Stomach smooth muscle (tissue), 2 donors: Measurements from ENCODE around the gene ZC3HAV1L.
"Not testable (repeated sequence)": the region's sequence is repeated elsewhere in the genome, so short reads cannot be mapped to it uniquely, and the experiment has no call there.

Experiments used
- H3K27ac ChIP-seq: one replicate; pipeline ENCODE4 v1.7.0; 2013; ENCODE audit warnings: mild to moderate bottlenecking, low read length, inconsistent platforms
- H3K27me3 ChIP-seq, 2 donors: one replicate each; pipeline ENCODE4 v1.7.0; 2013; ENCODE audit warnings: low read length in 2 of 2; ENCODE audit not compliant: insufficient read depth in 2 of 2, control insufficient read depth in 1 of 2
- H3K36me3 ChIP-seq, 2 donors: one replicate each; pipeline ENCODE4 v1.7.0; 2013; ENCODE audit warnings: low read length in 2 of 2; ENCODE audit not compliant: control insufficient read depth in 2 of 2, insufficient read depth in 2 of 2
- H3K4me1 ChIP-seq: one replicate; pipeline ENCODE4 v1.7.0; 2013; ENCODE audit warnings: low read length; ENCODE audit not compliant: control insufficient read depth, insufficient read depth
- H3K4me3 ChIP-seq, 2 donors: one replicate each; pipeline ENCODE4 v1.7.0; 2013; ENCODE audit warnings: low read length in 2 of 2
- H3K9ac ChIP-seq, 2 donors: one replicate each; pipeline ENCODE4 v1.7.0; 2013; ENCODE audit warnings: low read length in 2 of 2, mild to moderate bottlenecking in 1 of 2
- H3K9me3 ChIP-seq, 2 donors: one replicate each; pipeline ENCODE4 v1.7.0; 2013; ENCODE audit warnings: low read length in 2 of 2; ENCODE audit not compliant: control insufficient read depth in 2 of 2
- donor health status: healthy.
- donor health status: Pancreatic carcinoma.

The ZC3HAV1L gene

DNA sequence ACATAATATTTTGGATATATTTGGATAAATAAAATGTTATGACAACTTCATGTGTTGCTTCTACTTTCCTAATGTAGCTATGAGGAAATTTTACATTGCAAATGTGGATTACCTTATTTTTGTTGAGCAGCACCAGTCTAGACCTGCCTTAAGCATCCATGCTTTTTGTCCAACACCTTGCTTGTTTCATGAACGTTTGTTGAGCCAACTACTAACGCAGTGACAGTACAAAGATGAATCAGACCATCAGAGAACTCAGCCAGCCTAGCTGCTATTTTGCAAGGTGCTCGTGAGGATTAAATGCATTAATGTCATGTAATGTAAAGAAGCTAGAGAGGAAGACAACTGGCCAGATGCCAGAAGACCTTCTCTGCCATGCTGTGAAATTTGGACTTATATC lies 1.1 kb upstream of the ZC3HAV1L start:
- Histone ChIP-seq H3K36me3 (peaks cover 2 to 8% of the 10 kb centered on the region in 2 donors), H3K4me3 (no peak overlapping the region), H3K27me3 (no peaks in the 10 kb centered on the region), H3K9ac (no peak overlapping the region), H3K9me3 (no peaks in the 10 kb centered on the region), H3K4me1 (peaks cover 19% of the 10 kb centered on the region), H3K27ac (no peak overlapping the region)

DNA sequence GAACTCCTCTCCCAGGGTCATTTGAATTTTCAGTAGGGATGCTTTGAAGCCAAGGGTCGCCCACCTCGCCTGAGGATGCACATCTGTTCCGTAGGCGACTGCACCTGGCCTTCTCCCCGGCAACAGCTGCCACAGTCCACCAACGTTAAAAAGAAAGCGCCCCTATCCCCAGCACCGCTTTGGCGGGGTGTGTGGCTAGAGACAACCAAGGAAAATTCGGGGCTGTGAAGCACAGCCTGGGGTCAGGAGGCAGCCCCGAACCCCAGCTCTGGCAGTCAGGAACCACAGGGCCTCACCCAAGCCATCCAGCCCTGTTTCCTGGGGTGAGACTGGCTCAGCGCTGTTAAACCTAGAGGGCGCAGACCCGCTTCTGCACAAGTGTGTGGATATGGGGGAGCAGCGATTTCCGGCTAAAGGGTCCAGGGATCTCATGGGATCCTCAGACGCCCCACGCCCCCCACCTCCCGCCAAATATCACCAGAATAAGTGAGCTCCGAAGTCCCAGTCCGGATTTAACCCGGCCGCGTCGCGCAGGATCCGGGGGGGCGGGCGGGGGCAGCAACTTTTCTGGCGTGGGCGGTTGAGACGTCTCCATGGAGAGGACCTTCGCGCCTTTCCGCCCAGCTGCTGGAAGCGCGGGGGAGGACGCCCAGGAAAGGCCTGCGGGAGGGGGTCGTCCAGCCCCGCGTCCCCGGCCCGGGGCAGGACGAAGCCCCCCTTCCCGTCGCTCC lies 822 bp downstream of the ZC3HAV1L start:
- H3K27me3 ChIP-seq = no peaks in the 10 kb centered on the region
- no peaks in the 10 kb centered on the region for H3K9me3 ChIP-seq
- H3K4me1 ChIP-seq = peaks cover 19% of the 10 kb centered on the region
- H3K4me3 ChIP-seq = peak overlapping the region; percentile 69 to 82
- H3K36me3 ChIP-seq = peaks cover 2 to 8% of the 10 kb centered on the region in 2 donors
- H3K9ac ChIP-seq = peak overlapping the region; percentile 62 to 67
- H3K27ac ChIP-seq = no peak overlapping the region

DNA sequence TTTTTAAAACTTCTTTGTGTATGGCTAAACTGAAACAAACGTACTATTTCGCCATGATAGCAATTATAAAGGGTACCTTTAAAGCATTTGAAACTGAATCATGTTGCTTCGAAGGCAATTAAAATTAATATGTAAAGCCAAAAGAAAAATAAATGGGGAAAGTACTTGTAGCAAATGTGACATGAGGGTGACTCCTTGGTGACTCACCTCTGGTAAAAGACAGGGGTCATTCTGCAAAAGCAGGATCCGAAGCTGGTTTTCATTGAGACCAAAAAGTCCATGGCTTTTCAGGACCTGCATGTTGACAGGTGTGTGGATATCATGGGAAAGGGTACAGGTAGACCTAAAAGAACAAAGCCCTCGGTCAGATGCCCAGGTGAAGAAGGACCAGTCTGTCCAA lies 1.5 kb downstream of the ZC3HAV1L start:
- Histone ChIP-seq H3K27ac (no peak overlapping the region), H3K36me3 (peaks cover 4 to 12% of the 10 kb centered on the region in 2 donors), H3K4me3 (peak overlapping the region; percentile 47 to 82), H3K27me3 (no peaks in the 10 kb centered on the region), H3K4me1 (peaks cover 19% of the 10 kb centered on the region), H3K9me3 (no peaks in the 10 kb centered on the region), H3K9ac (peak overlapping the region in 1 of 2 donors; percentile 41)

DNA sequence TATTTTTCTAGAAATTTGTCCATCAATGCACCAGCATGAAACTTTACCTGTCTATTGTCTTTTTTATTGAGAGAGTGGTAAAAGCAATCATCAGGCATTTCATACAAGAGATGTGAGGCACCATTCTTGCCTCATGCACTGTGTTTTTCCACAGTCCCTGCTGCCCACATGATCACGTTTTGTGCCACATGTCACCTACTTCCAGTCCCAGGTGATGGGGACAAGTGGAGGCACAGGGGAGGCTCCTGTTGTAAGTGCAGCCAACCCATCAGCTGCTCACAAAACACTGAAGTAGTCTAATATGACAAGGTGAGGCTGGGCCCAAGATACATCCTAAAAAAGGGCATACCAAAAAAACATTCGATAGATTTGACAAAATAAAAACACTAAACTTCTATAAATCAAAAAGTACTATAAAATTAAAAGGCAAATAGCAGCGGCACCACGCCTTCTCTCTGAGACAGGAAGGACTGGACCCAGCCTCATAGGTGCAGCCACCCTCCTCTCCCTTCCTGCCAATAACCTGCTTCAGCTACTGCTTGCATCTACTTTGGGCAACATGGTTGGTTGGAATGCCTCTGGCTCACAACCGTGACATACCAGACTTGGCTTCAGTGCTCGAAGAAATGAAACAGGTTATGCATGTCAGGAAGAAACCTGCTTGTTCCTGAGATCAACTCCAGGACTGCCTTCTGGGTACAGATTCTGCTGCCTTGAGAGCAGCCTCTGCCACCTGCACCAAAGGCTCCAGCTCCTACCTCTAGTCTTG lies 2.3 kb downstream of the ZC3HAV1L start:
- Histone ChIP-seq H3K27ac (no peak overlapping the region), H3K27me3 (no peaks in the 10 kb centered on the region), H3K4me1 (peaks cover 19% of the 10 kb centered on the region), H3K9me3 (no peaks in the 10 kb centered on the region), H3K36me3 (peaks cover 9 to 15% of the 10 kb centered on the region in 2 donors), H3K4me3 (no peak overlapping the region), H3K9ac (no peak overlapping the region)

DNA sequence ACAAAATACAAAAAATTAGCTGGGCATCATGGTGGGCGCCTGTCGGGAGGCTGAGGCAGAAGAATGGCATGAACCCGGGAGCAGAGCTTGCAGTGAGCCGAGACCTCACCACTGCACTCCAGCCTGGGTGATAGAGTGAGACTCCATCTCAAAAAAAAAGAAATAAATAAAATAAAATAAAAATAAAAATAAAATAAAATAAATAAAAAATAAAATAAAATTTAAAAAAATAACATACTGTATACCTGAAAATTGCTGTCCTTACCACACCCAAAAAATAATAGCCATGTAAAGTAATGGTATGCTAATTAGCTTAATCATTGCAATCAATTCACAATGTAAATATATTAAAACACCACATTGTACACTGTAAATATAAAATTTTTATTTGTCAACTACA lies 3.4 kb downstream of the ZC3HAV1L start:
- no peaks in the 10 kb centered on the region for H3K9me3 ChIP-seq
- no peak overlapping the region for H3K27ac ChIP-seq
- H3K27me3 ChIP-seq = no peaks in the 10 kb centered on the region
- H3K4me1 ChIP-seq = peaks cover 19% of the 10 kb centered on the region
- H3K9ac ChIP-seq = no peak overlapping the region
- H3K36me3 ChIP-seq = peaks cover 9 to 17% of the 10 kb centered on the region in 2 donors
- H3K4me3 ChIP-seq = no peak overlapping the region

DNA sequence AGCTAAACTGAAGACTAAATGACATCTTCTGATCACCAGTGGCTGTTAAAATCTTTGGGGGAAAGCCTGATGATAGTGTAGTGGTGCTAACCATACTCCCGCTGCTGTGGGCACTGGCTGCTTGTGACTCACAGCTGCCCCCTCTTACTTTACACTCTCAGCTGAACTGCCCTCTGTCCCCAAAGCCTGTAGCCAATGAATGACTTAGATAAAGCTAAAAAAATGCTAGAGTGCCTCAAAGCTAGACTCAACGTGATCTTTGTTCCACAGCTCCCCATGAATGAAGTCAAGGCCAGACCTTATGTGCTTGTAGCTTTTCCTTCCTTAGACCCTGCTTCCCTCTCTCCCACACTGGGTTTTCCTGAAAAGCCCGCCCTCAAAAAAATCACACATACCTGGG lies 6.5 kb downstream of the ZC3HAV1L start:
- Histone ChIP-seq H3K27ac (no peak overlapping the region), H3K9me3 (no peaks in the 10 kb centered on the region), H3K36me3 (peaks cover 20 to 33% of the 10 kb centered on the region in 2 donors), H3K4me1 (peaks cover 4% of the 10 kb centered on the region), H3K9ac (no peak overlapping the region), H3K27me3 (no peaks in the 10 kb centered on the region), H3K4me3 (no peak overlapping the region)

DNA sequence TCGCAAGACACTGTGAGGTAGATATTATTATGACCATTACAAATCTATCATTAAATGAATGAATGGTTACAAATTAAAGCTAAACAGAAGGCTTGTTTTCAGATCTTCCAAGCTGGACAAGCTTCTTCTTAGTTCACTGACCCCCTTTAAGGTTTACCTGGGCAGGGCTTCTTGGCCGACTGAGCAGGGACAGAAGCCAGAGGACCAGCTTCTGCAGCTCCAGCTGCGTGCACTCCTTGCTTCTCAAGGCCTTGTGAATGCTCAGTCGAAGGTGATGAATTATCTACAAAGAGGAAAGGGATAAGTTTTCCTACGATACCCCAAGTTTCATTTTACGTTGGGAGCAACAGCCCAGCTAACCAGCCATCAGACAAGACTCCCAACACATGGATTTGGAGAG lies 9.3 kb downstream of the ZC3HAV1L start:
- H3K9ac ChIP-seq = no peak overlapping the region
- peaks cover 26 to 30% of the 10 kb centered on the region in 2 donors for H3K36me3 ChIP-seq
- no peak overlapping the region for H3K4me3 ChIP-seq
- no peaks in the 10 kb centered on the region for H3K27me3 ChIP-seq
- no peaks in the 10 kb centered on the region for H3K9me3 ChIP-seq
- H3K27ac ChIP-seq = no peak overlapping the region
- no peaks in the 10 kb centered on the region for H3K4me1 ChIP-seq

DNA sequence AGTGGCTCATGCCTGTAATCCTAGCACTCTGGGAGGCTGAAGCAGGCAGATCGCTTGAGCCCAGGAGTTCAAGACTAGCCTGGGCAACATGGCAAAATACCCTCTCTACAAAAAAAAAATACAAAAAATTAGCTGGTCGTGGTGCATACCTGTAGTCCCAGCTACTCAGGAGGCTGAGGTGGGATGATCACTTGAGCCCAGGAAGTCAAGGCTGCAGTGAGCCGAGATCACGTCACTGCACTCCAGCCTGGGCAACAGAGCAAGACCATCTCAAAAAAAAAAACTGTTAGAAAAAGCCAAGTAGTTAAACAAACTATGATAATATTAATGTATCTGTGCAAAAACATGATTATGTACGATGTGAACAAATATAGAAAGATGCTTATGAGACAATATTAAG lies 10.0 kb downstream of the ZC3HAV1L start:
- not testable (repeated sequence) for H3K4me1 ChIP-seq, H3K9ac ChIP-seq, H3K4me3 ChIP-seq, H3K9me3 ChIP-seq, H3K27ac ChIP-seq, H3K27me3 ChIP-seq
- peaks cover 26 to 30% of the 10 kb centered on the region in 2 donors for H3K36me3 ChIP-seq

DNA sequence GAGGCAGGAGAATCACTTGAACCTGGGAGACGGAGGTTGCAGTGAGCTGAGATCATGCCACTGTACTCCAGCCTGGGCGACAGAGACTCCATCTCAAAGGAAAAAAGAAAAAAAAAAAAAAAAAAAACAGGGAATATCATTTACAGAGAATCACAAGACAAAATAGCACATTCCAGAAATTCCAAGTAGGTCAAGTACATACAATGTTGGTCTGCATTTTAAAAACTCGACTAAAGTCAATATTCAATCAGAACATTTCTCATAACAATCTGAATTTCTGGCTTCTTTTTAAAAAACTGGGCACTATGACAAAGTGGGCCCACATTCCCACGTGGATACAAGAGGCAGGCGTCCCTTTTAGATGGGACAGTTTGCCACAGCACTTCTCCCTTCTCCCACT lies 12.8 kb downstream of the ZC3HAV1L start:
- H3K27me3 ChIP-seq = no peaks in the 10 kb centered on the region
- no peak overlapping the region for H3K27ac ChIP-seq
- no peaks in the 10 kb centered on the region for H3K4me1 ChIP-seq
- no peak overlapping the region for H3K9ac ChIP-seq
- H3K4me3 ChIP-seq = no peak overlapping the region
- H3K9me3 ChIP-seq = no peaks in the 10 kb centered on the region
- peaks cover 20% of the 10 kb centered on the region in 2 donors for H3K36me3 ChIP-seq

DNA sequence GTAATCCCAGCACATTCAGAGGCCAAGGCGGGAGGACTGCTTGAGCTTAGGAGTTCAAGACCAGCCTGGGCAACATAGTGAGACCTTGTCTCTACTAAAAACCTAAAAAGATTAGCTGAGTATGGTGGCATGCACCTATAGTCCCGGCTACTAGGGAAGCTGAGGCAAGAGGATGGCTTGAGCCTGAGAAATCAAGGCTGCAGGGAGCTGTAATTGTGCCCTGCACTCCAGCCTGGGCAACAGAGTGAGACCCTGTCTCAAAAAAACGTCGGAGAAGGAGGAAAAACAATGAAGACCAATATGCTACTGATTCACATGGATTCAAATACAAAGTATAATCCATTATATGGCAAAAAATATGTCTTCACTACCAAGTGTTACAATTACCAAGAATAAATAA lies 13.6 kb downstream of the ZC3HAV1L start:
- H3K9me3 ChIP-seq = no peaks in the 10 kb centered on the region
- no peaks in the 10 kb centered on the region for H3K4me1 ChIP-seq
- H3K9ac ChIP-seq = no peak overlapping the region
- peaks cover 20% of the 10 kb centered on the region in 2 donors for H3K36me3 ChIP-seq
- no peak overlapping the region for H3K27ac ChIP-seq
- no peaks in the 10 kb centered on the region for H3K27me3 ChIP-seq
- no peak overlapping the region for H3K4me3 ChIP-seq

DNA sequence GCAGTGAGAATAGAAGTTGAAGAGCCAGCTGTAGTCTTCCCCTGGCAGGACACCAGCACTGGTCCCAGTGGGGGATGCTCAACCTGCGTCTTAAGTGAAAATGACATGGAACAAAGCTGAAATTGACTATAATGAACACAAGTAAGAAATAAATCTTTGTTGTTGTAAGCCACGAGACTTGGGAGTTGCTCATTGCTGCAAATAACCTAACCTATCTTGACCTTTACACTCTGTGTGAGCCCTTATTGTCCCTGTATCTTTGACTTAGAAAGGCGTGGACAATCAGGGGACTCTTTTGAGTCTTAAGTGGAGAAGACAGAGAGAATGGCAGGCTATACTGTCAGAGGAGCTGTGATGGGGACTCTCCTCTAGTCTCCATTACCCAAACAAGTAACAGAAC lies 16.9 kb downstream of the ZC3HAV1L start:
- Histone ChIP-seq H3K36me3 (peaks cover 4 to 10% of the 10 kb centered on the region in 2 donors), H3K4me3 (no peak overlapping the region), H3K9me3 (no peaks in the 10 kb centered on the region), H3K4me1 (no peaks in the 10 kb centered on the region), H3K27ac (no peak overlapping the region), H3K27me3 (no peaks in the 10 kb centered on the region), H3K9ac (no peak overlapping the region)
